ENCODE data around the gene SPEN. TPM values are rescaled to one million over a fixed set of nuclear protein-coding genes. Genes with fewer than 3 reads are reported as not detected.
"Not testable (repeated sequence)": the region's sequence is repeated elsewhere in the genome, so short reads cannot be mapped to it uniquely, and the experiment has no call there.

SPEN gene
- total RNA-seq, 1 experiment from 2014 or later, result 58.3 TPM

DNA sequence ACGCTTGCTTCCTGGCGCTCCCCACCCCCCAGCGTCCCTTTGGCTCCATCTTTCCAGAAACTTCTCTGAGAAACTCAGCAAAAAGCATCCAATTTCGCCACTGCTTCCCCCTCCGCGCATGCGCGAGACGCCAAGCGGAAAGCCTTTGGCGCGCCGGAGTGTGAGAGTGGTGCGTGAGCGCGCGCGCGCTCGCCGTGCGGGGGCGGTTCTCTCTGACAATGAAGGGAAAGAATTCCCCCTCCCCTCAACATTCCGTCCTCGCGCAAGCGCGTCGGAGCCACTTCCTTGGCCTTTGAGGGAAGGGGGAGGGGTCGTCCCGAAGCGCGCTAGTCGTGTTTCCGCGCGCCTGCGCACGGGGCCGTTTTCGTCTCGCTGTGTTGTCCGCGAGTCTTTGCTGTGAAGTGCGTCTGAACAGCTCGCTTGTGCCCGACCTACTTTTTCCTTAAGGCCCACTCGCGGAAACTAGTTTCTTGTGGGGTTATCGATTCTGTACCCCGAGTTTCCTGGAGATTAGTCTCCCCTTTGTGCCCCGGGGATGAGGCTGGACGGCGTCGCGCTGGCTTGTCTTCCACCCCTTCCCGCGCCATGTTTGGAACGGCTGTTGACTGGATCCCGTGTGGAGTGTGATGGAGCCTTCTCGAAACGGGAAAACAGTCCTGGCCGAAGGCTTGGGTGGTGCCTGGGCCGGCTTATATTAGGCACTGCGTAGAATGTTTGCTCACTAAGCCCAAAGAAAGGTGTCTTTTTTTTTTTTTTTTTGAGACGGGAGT, 11.6 kb upstream of the SPEN start:
- ChIA-PET POLR2A (interaction anchor here (1.0 kb wide), 1 partner anchor 11 kb away, joined by 5 read pairs; the partner anchor contains the start of gene SPEN), CTCF (interaction anchor here (0.5 kb wide), 1 partner anchor 162 kb away, joined by 7 read pairs; no protein-coding TSS in a partner anchor)
- DNase-seq (ENCODE audit: low read depth, low spot score) (peak; percentile 98), ATAC-seq (peak; percentile 73)
- no TSS peak for BruUV-seq (replicated peaks)
- intact Hi-C loops (cut with micrococcal nuclease; ENCODE audit: unreplicated experiment), result no loop called here
- Histone ChIP-seq H3K27me3 (ENCODE audit: control insufficient read depth, insufficient read depth, low read length) (no peaks in the 10 kb centered on the region), H3K4me1 (ENCODE audit: control insufficient read depth, insufficient read depth, low read length) (peaks cover 24% of the 10 kb centered on the region), H3K9me3 (ENCODE audit: control insufficient read depth, insufficient read depth, low read depth, low read length) (no peaks in the 10 kb centered on the region), H3K36me3 (ENCODE audit: control insufficient read depth, insufficient read depth, low read length) (no peaks in the 10 kb centered on the region), H3K4me3 (ENCODE audit: low read depth in 2 of 2, low read length in 2 of 2) (peak overlapping the region; percentile 65 to 91), H3K27ac (ENCODE audit: low read length) (peak overlapping the region; percentile 95)
- in situ Hi-C loops (cut with HindIII; ENCODE audit: low pct_unique_long_range_greater_than_20kb, low sequenced_read_pairs), result no loop called here
- TF ChIP-seq POLR2AphosphoS5 (IDR thresholded peaks at IDR 0.05; ENCODE audit: low read depth, low read length), result peak; percentile 86
- TF ChIP-seq SIN3A (IDR thresholded peaks at IDR 0.05; ENCODE audit: borderline replicate concordance, insufficient read depth, low read depth, low read length), result no peak
- TF ChIP-seq, protein P1, sequence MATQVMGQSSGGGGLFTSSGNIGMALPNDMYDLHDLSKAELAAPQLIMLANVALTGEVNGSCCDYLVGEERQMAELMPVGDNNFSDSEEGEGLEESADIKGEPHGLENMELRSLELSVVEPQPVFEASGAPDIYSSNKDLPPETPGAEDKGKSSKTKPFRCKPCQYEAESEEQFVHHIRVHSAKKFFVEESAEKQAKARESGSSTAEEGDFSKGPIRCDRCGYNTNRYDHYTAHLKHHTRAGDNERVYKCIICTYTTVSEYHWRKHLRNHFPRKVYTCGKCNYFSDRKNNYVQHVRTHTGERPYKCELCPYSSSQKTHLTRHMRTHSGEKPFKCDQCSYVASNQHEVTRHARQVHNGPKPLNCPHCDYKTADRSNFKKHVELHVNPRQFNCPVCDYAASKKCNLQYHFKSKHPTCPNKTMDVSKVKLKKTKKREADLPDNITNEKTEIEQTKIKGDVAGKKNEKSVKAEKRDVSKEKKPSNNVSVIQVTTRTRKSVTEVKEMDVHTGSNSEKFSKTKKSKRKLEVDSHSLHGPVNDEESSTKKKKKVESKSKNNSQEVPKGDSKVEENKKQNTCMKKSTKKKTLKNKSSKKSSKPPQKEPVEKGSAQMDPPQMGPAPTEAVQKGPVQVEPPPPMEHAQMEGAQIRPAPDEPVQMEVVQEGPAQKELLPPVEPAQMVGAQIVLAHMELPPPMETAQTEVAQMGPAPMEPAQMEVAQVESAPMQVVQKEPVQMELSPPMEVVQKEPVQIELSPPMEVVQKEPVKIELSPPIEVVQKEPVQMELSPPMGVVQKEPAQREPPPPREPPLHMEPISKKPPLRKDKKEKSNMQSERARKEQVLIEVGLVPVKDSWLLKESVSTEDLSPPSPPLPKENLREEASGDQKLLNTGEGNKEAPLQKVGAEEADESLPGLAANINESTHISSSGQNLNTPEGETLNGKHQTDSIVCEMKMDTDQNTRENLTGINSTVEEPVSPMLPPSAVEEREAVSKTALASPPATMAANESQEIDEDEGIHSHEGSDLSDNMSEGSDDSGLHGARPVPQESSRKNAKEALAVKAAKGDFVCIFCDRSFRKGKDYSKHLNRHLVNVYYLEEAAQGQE (IDR thresholded peaks at IDR 0.05; ENCODE audit: insufficient read depth in 1 of 2, low read depth in 2 of 2, low read length in 1 of 2), result no peak
- 0 out of 2 replicates have a peak, but pooled peaks have one; percentile 52 for TF ChIP-seq TCF7L2 (IDR thresholded peaks at IDR 0.05; ENCODE audit: low read depth, low read length)
- TF ChIP-seq, protein P2, sequence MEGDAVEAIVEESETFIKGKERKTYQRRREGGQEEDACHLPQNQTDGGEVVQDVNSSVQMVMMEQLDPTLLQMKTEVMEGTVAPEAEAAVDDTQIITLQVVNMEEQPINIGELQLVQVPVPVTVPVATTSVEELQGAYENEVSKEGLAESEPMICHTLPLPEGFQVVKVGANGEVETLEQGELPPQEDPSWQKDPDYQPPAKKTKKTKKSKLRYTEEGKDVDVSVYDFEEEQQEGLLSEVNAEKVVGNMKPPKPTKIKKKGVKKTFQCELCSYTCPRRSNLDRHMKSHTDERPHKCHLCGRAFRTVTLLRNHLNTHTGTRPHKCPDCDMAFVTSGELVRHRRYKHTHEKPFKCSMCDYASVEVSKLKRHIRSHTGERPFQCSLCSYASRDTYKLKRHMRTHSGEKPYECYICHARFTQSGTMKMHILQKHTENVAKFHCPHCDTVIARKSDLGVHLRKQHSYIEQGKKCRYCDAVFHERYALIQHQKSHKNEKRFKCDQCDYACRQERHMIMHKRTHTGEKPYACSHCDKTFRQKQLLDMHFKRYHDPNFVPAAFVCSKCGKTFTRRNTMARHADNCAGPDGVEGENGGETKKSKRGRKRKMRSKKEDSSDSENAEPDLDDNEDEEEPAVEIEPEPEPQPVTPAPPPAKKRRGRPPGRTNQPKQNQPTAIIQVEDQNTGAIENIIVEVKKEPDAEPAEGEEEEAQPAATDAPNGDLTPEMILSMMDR (IDR thresholded peaks at IDR 0.05), result no peak

DNA sequence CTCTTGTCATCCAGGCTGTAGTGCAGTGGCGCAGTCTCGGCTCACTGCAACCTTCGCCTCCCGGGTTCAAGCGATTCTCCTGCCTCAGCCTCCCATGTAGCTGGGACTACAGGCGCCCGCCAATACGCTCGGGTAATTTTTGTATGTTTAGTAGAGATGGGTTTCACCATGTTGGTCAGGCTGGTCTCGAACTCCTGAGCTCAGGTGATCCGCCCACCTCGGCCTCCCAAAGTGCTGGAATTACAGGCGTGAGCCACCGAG, 11.1 kb upstream of the SPEN start:
- H3K9me3 ChIP-seq (ENCODE audit: control insufficient read depth, insufficient read depth, low read depth, low read length); intact Hi-C loops (cut with micrococcal nuclease; ENCODE audit: unreplicated experiment); H3K36me3 ChIP-seq (ENCODE audit: control insufficient read depth, insufficient read depth, low read length); in situ Hi-C loops (cut with HindIII; ENCODE audit: low pct_unique_long_range_greater_than_20kb, low sequenced_read_pairs); ATAC-seq; DNase-seq (ENCODE audit: low read depth, low spot score); H3K27me3 ChIP-seq (ENCODE audit: control insufficient read depth, insufficient read depth, low read length): not testable (repeated sequence)
- POLR2A ChIA-PET, result interaction anchor here (1.0 kb wide), 1 partner anchor 11 kb away, joined by 5 read pairs; the partner anchor contains the start of gene SPEN
- CTCF ChIA-PET, result interaction anchor here (0.5 kb wide), 1 partner anchor 161 kb away, joined by 7 read pairs; no protein-coding TSS in a partner anchor
- Histone ChIP-seq H3K4me3 (ENCODE audit: low read depth in 2 of 2, low read length in 2 of 2) (peak overlapping the region; percentile 65 to 91), H3K4me1 (ENCODE audit: control insufficient read depth, insufficient read depth, low read length) (peaks cover 22% of the 10 kb centered on the region), H3K27ac (ENCODE audit: low read length) (peak overlapping the region; percentile 73)
- BruUV-seq (replicated peaks), result TSS peak; percentile 93

Measured in Panc1 (cell line).